ENCODE data around the gene ZNF142. TPM values are rescaled to one million over a fixed set of nuclear protein-coding genes. Genes with fewer than 3 reads are reported as not detected.

Gene ZNF142, protein sequence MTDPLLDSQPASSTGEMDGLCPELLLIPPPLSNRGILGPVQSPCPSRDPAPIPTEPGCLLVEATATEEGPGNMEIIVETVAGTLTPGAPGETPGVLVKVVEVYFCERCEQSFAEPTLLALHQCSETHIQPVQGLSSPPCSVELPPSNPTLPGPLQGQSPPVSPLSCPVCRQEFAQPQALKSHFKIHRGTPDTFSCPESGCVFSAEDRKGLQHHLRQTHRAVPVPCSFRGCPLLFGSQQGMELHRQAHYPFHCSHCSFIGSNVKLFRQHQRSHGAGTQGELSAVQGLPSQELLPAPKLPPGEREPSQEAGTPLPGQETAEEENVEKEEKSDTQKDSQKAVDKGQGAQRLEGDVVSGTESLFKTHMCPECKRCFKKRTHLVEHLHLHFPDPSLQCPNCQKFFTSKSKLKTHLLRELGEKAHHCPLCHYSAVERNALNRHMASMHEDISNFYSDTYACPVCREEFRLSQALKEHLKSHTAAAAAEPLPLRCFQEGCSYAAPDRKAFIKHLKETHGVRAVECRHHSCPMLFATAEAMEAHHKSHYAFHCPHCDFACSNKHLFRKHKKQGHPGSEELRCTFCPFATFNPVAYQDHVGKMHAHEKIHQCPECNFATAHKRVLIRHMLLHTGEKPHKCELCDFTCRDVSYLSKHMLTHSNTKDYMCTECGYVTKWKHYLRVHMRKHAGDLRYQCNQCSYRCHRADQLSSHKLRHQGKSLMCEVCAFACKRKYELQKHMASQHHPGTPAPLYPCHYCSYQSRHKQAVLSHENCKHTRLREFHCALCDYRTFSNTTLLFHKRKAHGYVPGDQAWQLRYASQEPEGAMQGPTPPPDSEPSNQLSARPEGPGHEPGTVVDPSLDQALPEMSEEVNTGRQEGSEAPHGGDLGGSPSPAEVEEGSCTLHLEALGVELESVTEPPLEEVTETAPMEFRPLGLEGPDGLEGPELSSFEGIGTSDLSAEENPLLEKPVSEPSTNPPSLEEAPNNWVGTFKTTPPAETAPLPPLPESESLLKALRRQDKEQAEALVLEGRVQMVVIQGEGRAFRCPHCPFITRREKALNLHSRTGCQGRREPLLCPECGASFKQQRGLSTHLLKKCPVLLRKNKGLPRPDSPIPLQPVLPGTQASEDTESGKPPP (N-terminal part only)
- polyA plus RNA-seq (2013), result 10.9 and 11.3 TPM in 2 replicates

- no peak within 1 kb of the TSS for H3K23ac ChIP-seq (ENCODE audit: low read length)
- DNase-seq, result peak; percentile 72 to 77
- peak within 1 kb of the TSS; percentile 25 for H2BK120ac ChIP-seq (ENCODE audit: insufficient read depth, low read length, poor library complexity)
- peak within 1 kb of the TSS; percentile 94 for H4K8ac ChIP-seq (ENCODE audit: low read depth, low read length)
- H3K4me2 ChIP-seq (ENCODE audit: low read length), result peak within 1 kb of the TSS; percentile 78
- peak within 1 kb of the TSS; percentile 86 for H3K9ac ChIP-seq (ENCODE audit: low read length)
- peaks cover 41 to 52% of the 10 kb centered on the region in 2 experiments for H3K36me3 ChIP-seq (ENCODE audit: control insufficient read depth in 1 of 2, insufficient read depth in 2 of 2, low read length in 2 of 2)
- no peak within 1 kb of the TSS for H2BK12ac ChIP-seq (ENCODE audit: low read length)
- peaks cover 6% of the 10 kb centered on the region for H3K79me1 ChIP-seq (ENCODE audit: low read length)
- H4K12ac ChIP-seq (ENCODE audit: low read depth, low read length), result peak within 1 kb of the TSS; percentile 68
- H3K14ac ChIP-seq (ENCODE audit: low read length), result peak within 1 kb of the TSS; percentile 73
- peak within 1 kb of the TSS; percentile 74 for H4K91ac ChIP-seq (ENCODE audit: low read depth, low read length)
- H3K27ac ChIP-seq (ENCODE audit: low read depth, low read length), result peak within 1 kb of the TSS; percentile 47
- no peaks in the 10 kb centered on the region for H3K9me3 ChIP-seq (ENCODE audit: insufficient read depth, low read depth, low read length)
- peak within 1 kb of the TSS; percentile 72 for H3K4ac ChIP-seq (ENCODE audit: low read depth, low read length)
- peak within 1 kb of the TSS; percentile 60 for H3K18ac ChIP-seq (ENCODE audit: low read length)
- no peaks in the 10 kb centered on the region for H3K27me3 ChIP-seq (ENCODE audit: insufficient read depth, low read length)
- no CpG with 5 or more reads among the region's 49 CpGs for WGBS (ENCODE audit: extremely low coverage, insufficient coverage, insufficient read length)
- H3K4me3 ChIP-seq (ENCODE audit: low read depth, low read length), result peak within 1 kb of the TSS; percentile 92
- peaks cover 3 to 4% of the 10 kb centered on the region in 2 experiments for H3K4me1 ChIP-seq (ENCODE audit: control insufficient read depth in 1 of 2, insufficient read depth in 2 of 2, low read length in 2 of 2)
- H3K79me2 ChIP-seq (ENCODE audit: control insufficient read depth, insufficient read depth, low read length, poor library complexity), result peaks cover 4% of the 10 kb centered on the region
- no peak within 1 kb of the TSS for H2AK5ac ChIP-seq (ENCODE audit: low read length)
- peak within 1 kb of the TSS; percentile 95 for H2AFZ ChIP-seq (ENCODE audit: insufficient read depth, low read length, poor library complexity)
- peak within 1 kb of the TSS; percentile 46 for H2BK5ac ChIP-seq (ENCODE audit: low read depth, low read length, poor library complexity)
Measured at GRCh38 chr2:218659258-218659987, at the start of gene ZNF142, which contains the start of gene BCS1L. Gene ZNF142 (minus strand): TSS chr2:218659623. CDS start chr2:218656429, 3,194 bp downstream. Gene BCS1L (plus strand): TSS chr2:218659683. CDS start chr2:218660988, 1,305 bp downstream.

DNA sequence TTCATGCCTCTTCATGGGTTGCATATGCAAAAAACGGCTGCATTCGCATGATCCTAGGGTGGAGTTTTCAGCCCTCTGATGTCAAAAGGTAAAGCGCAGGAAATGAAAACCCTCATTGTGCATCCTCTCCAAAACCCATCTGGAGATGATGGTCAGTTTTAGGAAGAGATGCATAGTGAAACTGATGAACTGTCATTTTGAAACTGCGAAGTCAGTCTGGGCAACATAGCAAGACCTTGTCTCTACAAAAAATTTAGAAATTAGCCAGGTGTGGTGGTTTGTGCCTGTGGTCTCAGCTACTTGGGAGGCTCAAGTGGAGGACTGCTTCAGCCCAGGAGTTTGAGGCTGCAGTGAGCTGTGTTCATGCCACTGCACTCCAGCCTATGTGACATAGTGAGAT is 48.7 kb upstream of the ZNF142 start:
- no CpG with 5 or more reads among the region's 4 CpGs for WGBS (ENCODE audit: extremely low coverage, insufficient coverage, insufficient read length)
- no peaks in the 10 kb centered on the region for H3K9me3 ChIP-seq (ENCODE audit: insufficient read depth, low read depth, low read length)
- no peak overlapping the region for H2AK5ac ChIP-seq (ENCODE audit: low read length)
- peaks cover 5% of the 10 kb centered on the region for H3K79me1 ChIP-seq (ENCODE audit: low read length)
- no peaks in the 10 kb centered on the region for H3K36me3 ChIP-seq (ENCODE audit: control insufficient read depth in 1 of 2, insufficient read depth in 2 of 2, low read length in 2 of 2)
- H3K27me3 ChIP-seq (ENCODE audit: insufficient read depth, low read length), result no peaks in the 10 kb centered on the region
- H3K79me2 ChIP-seq (ENCODE audit: control insufficient read depth, insufficient read depth, low read length, poor library complexity), result peaks cover 5% of the 10 kb centered on the region
- H4K12ac ChIP-seq (ENCODE audit: low read depth, low read length), result no peak overlapping the region
- no peak overlapping the region for H2BK5ac ChIP-seq (ENCODE audit: low read depth, low read length, poor library complexity)
- no peak overlapping the region for H3K18ac ChIP-seq (ENCODE audit: low read length)
- H4K91ac ChIP-seq (ENCODE audit: low read depth, low read length), result no peak overlapping the region
- H3K9ac ChIP-seq (ENCODE audit: low read length), result no peak overlapping the region
- H2AFZ ChIP-seq (ENCODE audit: insufficient read depth, low read length, poor library complexity), result no peak overlapping the region
- no peak overlapping the region for H3K14ac ChIP-seq (ENCODE audit: low read length)
- no peak overlapping the region for H3K4ac ChIP-seq (ENCODE audit: low read depth, low read length)
- H2BK12ac ChIP-seq (ENCODE audit: low read length), result no peak overlapping the region
- no peak overlapping the region for H3K4me3 ChIP-seq (ENCODE audit: low read depth, low read length)
- no peak overlapping the region for H4K8ac ChIP-seq (ENCODE audit: low read depth, low read length)
- no peak for DNase-seq
- H3K4me1 ChIP-seq (ENCODE audit: control insufficient read depth in 1 of 2, insufficient read depth in 2 of 2, low read length in 2 of 2), result peaks cover 0 to 5% of the 10 kb centered on the region in 2 experiments
- H2BK120ac ChIP-seq (ENCODE audit: insufficient read depth, low read length, poor library complexity), result no peak overlapping the region
- H3K27ac ChIP-seq (ENCODE audit: low read depth, low read length), result no peak overlapping the region
- H3K4me2 ChIP-seq (ENCODE audit: low read length), result no peak overlapping the region
- H3K23ac ChIP-seq (ENCODE audit: low read length), result no peak overlapping the region

- H2AFZ ChIP-seq (ENCODE audit: insufficient read depth, low read length, poor library complexity), result no peak overlapping the region
- no peak overlapping the region for H3K27ac ChIP-seq (ENCODE audit: low read depth, low read length)
- no peaks in the 10 kb centered on the region for H3K79me2 ChIP-seq (ENCODE audit: control insufficient read depth, insufficient read depth, low read length, poor library complexity)
- 100% methylated on average over 1 of the region's 4 CpGs for WGBS (ENCODE audit: extremely low coverage, insufficient coverage, insufficient read length)
- no peaks in the 10 kb centered on the region for H3K9me3 ChIP-seq (ENCODE audit: insufficient read depth, low read depth, low read length)
- no peak overlapping the region for H3K4ac ChIP-seq (ENCODE audit: low read depth, low read length)
- no peak overlapping the region for H3K18ac ChIP-seq (ENCODE audit: low read length)
- H4K12ac ChIP-seq (ENCODE audit: low read depth, low read length), result no peak overlapping the region
- no peak overlapping the region for H4K91ac ChIP-seq (ENCODE audit: low read depth, low read length)
- H3K36me3 ChIP-seq (ENCODE audit: control insufficient read depth in 1 of 2, insufficient read depth in 2 of 2, low read length in 2 of 2), result peaks cover 6 to 9% of the 10 kb centered on the region in 2 experiments
- no peak for DNase-seq
- H2BK120ac ChIP-seq (ENCODE audit: insufficient read depth, low read length, poor library complexity), result no peak overlapping the region
- H4K8ac ChIP-seq (ENCODE audit: low read depth, low read length), result no peak overlapping the region
- H3K27me3 ChIP-seq (ENCODE audit: insufficient read depth, low read length), result no peaks in the 10 kb centered on the region
- no peak overlapping the region for H3K4me2 ChIP-seq (ENCODE audit: low read length)
- no peak overlapping the region for H3K23ac ChIP-seq (ENCODE audit: low read length)
- H2BK5ac ChIP-seq (ENCODE audit: low read depth, low read length, poor library complexity), result no peak overlapping the region
- H2BK12ac ChIP-seq (ENCODE audit: low read length), result peak overlapping the region; percentile 8
- H3K14ac ChIP-seq (ENCODE audit: low read length), result no peak overlapping the region
- H3K4me3 ChIP-seq (ENCODE audit: low read depth, low read length), result no peak overlapping the region
- no peak overlapping the region for H2AK5ac ChIP-seq (ENCODE audit: low read length)
- no peak overlapping the region for H3K9ac ChIP-seq (ENCODE audit: low read length)
- H3K4me1 ChIP-seq (ENCODE audit: control insufficient read depth in 1 of 2, insufficient read depth in 2 of 2, low read length in 2 of 2), result no peaks in the 10 kb centered on the region
- H3K79me1 ChIP-seq (ENCODE audit: low read length), result peaks cover 2% of the 10 kb centered on the region
Measured at GRCh38 chr2:218703341-218703740, 43.9 kb upstream of the ZNF142 start.
